Endometrial microvascular endothelial cells (primary cell): ENCODE measurements around the gene SLC25A2. TPM values are rescaled to one million over a fixed set of nuclear protein-coding genes. Genes with fewer than 3 reads are reported as not detected.
"Not testable (repeated sequence)": the region's sequence is repeated elsewhere in the genome, so short reads cannot be mapped to it uniquely, and the experiment has no call there.

Experiments
- in situ Hi-C: cut with HindIII; loops from 2 replicates; pipeline ENCODE4 v1.10.0; 2017; ENCODE audit warnings: low sequenced_read_pairs, low pct_unique_long_range_greater_than_20kb; ENCODE audit errors: inconsistent ontology term
- total RNA-seq: library from RNA; depleted of rRNA; stranded (reverse); fragments of >200 nt; gene quantifications from one replicate; pipeline ENCODE4 v1.2.3, GENCODE V29; 2015; ENCODE audit errors: inconsistent ontology term

Gene SLC25A2
- total RNA-seq = 0.09 TPM

- in situ Hi-C loops = no loop called here
These were observed at the start of gene SLC25A2 for GRCh38 chr5:141303756-141304155. TSS of gene SLC25A2 (minus strand) at chr5:141304049. CDS start at chr5:141303865, 184 bp downstream.

- in situ Hi-C loops = no loop called here
These were observed 47.7 kb upstream of the SLC25A2 start for GRCh38 chr5:141351591-141351990.

- in situ Hi-C loops = no loop called here
These were observed 46.2 kb upstream of the SLC25A2 start, which contains the start of gene PCDHGB1 for GRCh38 chr5:141349917-141350619. TSS of gene PCDHGB1 (plus strand) at chr5:141350099. CDS start at chr5:141350261, 162 bp downstream.

- in situ Hi-C loops = not testable (repeated sequence)
These were observed 42.2 kb upstream of the SLC25A2 start for GRCh38 chr5:141346017-141346416.

GRCh38 chr5:141345327-141345726 lies 41.5 kb upstream of the SLC25A2 start:
- in situ Hi-C loops = no loop called here

GRCh38 chr5:141343953-141344463 lies 40.2 kb upstream of the SLC25A2 start:
- in situ Hi-C loops = no loop called here

- in situ Hi-C loops = no loop called here
These were observed 39.5 kb upstream of the SLC25A2 start, which contains the start of gene PCDHGA3 for GRCh38 chr5:141343242-141343952. TSS of gene PCDHGA3 (plus strand) at chr5:141343829. CDS start at chr5:141344034, 205 bp downstream.

GRCh38 chr5:141342773-141343172 lies 38.9 kb upstream of the SLC25A2 start:
- in situ Hi-C loops = no loop called here

- in situ Hi-C loops = not testable (repeated sequence)
These were observed 37.0 kb upstream of the SLC25A2 start for GRCh38 chr5:141340781-141341354.

GRCh38 chr5:141338538-141339306 lies 34.9 kb upstream of the SLC25A2 start, which contains the start of gene PCDHGA2:
TSS of gene PCDHGA2 (plus strand) at chr5:141338760.
- in situ Hi-C loops = no loop called here

GRCh38 chr5:141332571-141332970 lies 28.7 kb upstream of the SLC25A2 start:
- in situ Hi-C loops = not testable (repeated sequence)

- in situ Hi-C loops = no loop called here
These were observed 26.6 kb upstream of the SLC25A2 start, which contains the start of gene PCDHGA1 for GRCh38 chr5:141330299-141331080. TSS of gene PCDHGA1 (plus strand) at chr5:141330514.

- in situ Hi-C loops = no loop called here
These were observed 24.4 kb upstream of the SLC25A2 start for GRCh38 chr5:141328231-141328630.

- in situ Hi-C loops = no loop called here
These were observed 22.4 kb upstream of the SLC25A2 start for GRCh38 chr5:141326088-141326854.

GRCh38 chr5:141322261-141322660 lies 18.4 kb upstream of the SLC25A2 start:
- in situ Hi-C loops = no loop called here

GRCh38 chr5:141320225-141321169 lies 16.6 kb upstream of the SLC25A2 start, which contains the start of gene TAF7:
TSS of gene TAF7 (minus strand) at chr5:141320784. CDS start at chr5:141320044, 740 bp downstream.
- in situ Hi-C loops = no loop called here
